GM23338 (cell line): ENCODE results near the gene FGFRL1. TPM values are rescaled to one million over a fixed set of nuclear protein-coding genes. Genes with fewer than 3 reads are reported as not detected.
A peak's percentile ranks its signal among the peaks of the same experiment; 100 is the strongest.

ENCODE experiments used
- ATAC-seq: fragments of 200-7000 bp; cut with Tn5 transposase; 3 replicates; pipeline ENCODE4 v1.9.1; 2020
- DNase-seq: peaks from one replicate; pipeline ENCODE4 v3.0.0-alpha.2; 2015; ENCODE audit warnings: low spot score
- H2AFZ ChIP-seq: fragments of 200-600 bp; sonication (generic); 2 replicates; pipeline ENCODE4 v1.8.0; 2016; ENCODE audit warnings: antibody characterized with exemption, mild to moderate bottlenecking, moderate library complexity
- H3F3A ChIP-seq: fragments of 200-600 bp; sonication (generic); replicated peaks from 2 replicates; pipeline ENCODE4 v1.8.0; 2017; ENCODE audit warnings: antibody characterized with exemption, mixed run types, low read depth
- H3K27ac ChIP-seq: fragments of 200-600 bp; sonication (generic); 2 replicates; pipeline ENCODE4 v1.6.1; 2016; ENCODE audit warnings: low read depth
- H3K27me3 ChIP-seq: fragments of 200-600 bp; sonication (generic); 2 replicates; pipeline ENCODE4 v1.8.0; 2016; ENCODE audit warnings: mild to moderate bottlenecking, mixed run types, moderate library complexity; ENCODE audit not compliant: insufficient read depth
- H3K36me3 ChIP-seq: fragments of 200-600 bp; sonication (generic); 2 replicates; pipeline ENCODE4 v1.8.0; 2016; ENCODE audit warnings: mild to moderate bottlenecking; ENCODE audit not compliant: insufficient read depth
- H3K4me1 ChIP-seq: fragments of 200-600 bp; sonication (generic); 2 replicates; pipeline ENCODE4 v1.8.0; 2016; ENCODE audit warnings: mild to moderate bottlenecking, moderate library complexity; ENCODE audit not compliant: insufficient read depth
- H3K4me2 ChIP-seq: fragments of 200-600 bp; sonication (generic); 2 replicates; pipeline ENCODE4 v1.7.1; 2017; ENCODE audit warnings: mixed run types
- H3K4me3 ChIP-seq: fragments of 200-600 bp; sonication (generic); 2 replicates; pipeline ENCODE4 v1.6.1; 2016; ENCODE audit warnings: mixed run types
- H3K79me2 ChIP-seq: fragments of 200-600 bp; sonication (generic); replicated peaks from 2 replicates; pipeline ENCODE4 v1.8.0; 2017; ENCODE audit warnings: mild to moderate bottlenecking; ENCODE audit not compliant: insufficient read depth
- H3K9me2 ChIP-seq: fragments of 200-600 bp; sonication (generic); 2 replicates; pipeline ENCODE4 v1.8.0; 2017; ENCODE audit not compliant: insufficient read depth
- H4K20me1 ChIP-seq: fragments of 200-600 bp; sonication (generic); replicated peaks from 2 replicates; pipeline ENCODE4 v1.8.0; 2017; ENCODE audit warnings: mild to moderate bottlenecking; ENCODE audit not compliant: insufficient read depth
- H3K27ac Mint-ChIP-seq: 2 replicates; pipeline ENCODE4 v1.8.0; 2020; ENCODE audit warnings: inconsistent platforms, mild to moderate bottlenecking, moderate library complexity, mixed read lengths
- H3K27me3 Mint-ChIP-seq: 3 replicates; pipeline ENCODE4 v1.8.0; 2022; ENCODE audit warnings: low read depth, mild to moderate bottlenecking, moderate library complexity, mixed read lengths, inconsistent platforms; ENCODE audit not compliant: insufficient read depth, poor library complexity
- H3K36me3 Mint-ChIP-seq: 3 replicates; pipeline ENCODE4 v1.8.0; 2021; ENCODE audit warnings: low read depth, mild to moderate bottlenecking, inconsistent platforms, moderate library complexity, mixed read lengths
- H3K4me1 Mint-ChIP-seq: 3 replicates; pipeline ENCODE4 v1.8.0; 2020; ENCODE audit warnings: mild to moderate bottlenecking, inconsistent platforms, mixed read lengths
- H3K4me3 Mint-ChIP-seq: 3 replicates; pipeline ENCODE4 v1.8.0; 2021; ENCODE audit warnings: moderate library complexity, mild to moderate bottlenecking, inconsistent platforms, mixed read lengths
- H3K9me3 Mint-ChIP-seq: 3 replicates; pipeline ENCODE4 v1.8.0; 2020; ENCODE audit warnings: moderate library complexity, mild to moderate bottlenecking, inconsistent platforms, mixed read lengths
- CREB1 ChIP-seq: fragments of 250-450 bp; sonication (Bioruptor Pico); IDR thresholded peaks from 2 replicates; pipeline ENCODE4 v1.5.0; 2020; ENCODE audit warnings: low read depth, mild to moderate bottlenecking, moderate library complexity
- CTCF ChIP-seq, 2 experiments: fragments of 200-600 bp in 1 of 2; sonication (generic) in 1 of 2; conservative IDR thresholded peaks; 2 replicates each; pipeline versions ENCODE4 v1.5.1 to v1.6.1; 2016 to 2017; ENCODE audit warnings: antibody characterized with exemption in 2 of 2, low read depth in 2 of 2, mild to moderate bottlenecking in 2 of 2, moderate library complexity in 1 of 2
- EZH2 ChIP-seq: fragments of 200-600 bp; sonication (generic); IDR thresholded peaks from one replicate; pipeline ENCODE4 v1.8.0; 2017; ENCODE audit warnings: antibody characterized with exemption, mild to moderate bottlenecking, low read depth; ENCODE audit not compliant: unreplicated experiment
- EZH2phosphoT487 ChIP-seq: fragments of 200-600 bp; sonication (generic); IDR thresholded peaks from one replicate; pipeline ENCODE4 v1.8.1; 2018; ENCODE audit warnings: antibody characterized with exemption; ENCODE audit not compliant: unreplicated experiment
- NANOG ChIP-seq: IDR thresholded peaks from 2 replicates; pipeline ENCODE4 v1.6.1; 2016; ENCODE audit warnings: antibody characterized with exemption, borderline replicate concordance
- POLR2AphosphoS5 ChIP-seq: IDR thresholded peaks from 2 replicates; pipeline ENCODE4 v1.6.1; 2016; ENCODE audit warnings: antibody characterized with exemption, low read depth
- REST ChIP-seq: IDR thresholded peaks from one replicate; pipeline ENCODE4 v1.6.1; 2018; ENCODE audit warnings: antibody characterized with exemption; ENCODE audit not compliant: unreplicated experiment
- STAT1 ChIP-seq: IDR thresholded peaks from one replicate; pipeline ENCODE4 v1.6.1; 2016; ENCODE audit warnings: antibody characterized with exemption; ENCODE audit not compliant: unreplicated experiment
- ZNF114 ChIP-seq: fragments of 250-450 bp; sonication (Bioruptor Pico); IDR thresholded peaks from 2 replicates; pipeline ENCODE4 v1.5.0; 2020; ENCODE audit warnings: mild to moderate bottlenecking, moderate library complexity
- ZNF331 ChIP-seq: fragments of 250-450 bp; sonication (Bioruptor Pico); IDR thresholded peaks from 2 replicates; pipeline ENCODE4 v1.5.0; 2020; ENCODE audit warnings: low read depth, mild to moderate bottlenecking, moderate library complexity
- polyA plus RNA-seq: library from polyadenylated mRNA; unstranded; fragments of >200 nt; fragmentation: Nextera tagmentation; extraction: Ambion mirVana; gene quantifications from 2 replicates; pipeline ENCODE4 v1.2.1, GENCODE V29; 2016
- total RNA-seq: library from RNA; depleted of rRNA; stranded (reverse); fragments of >200 nt; shearing (Covaris generic); gene quantifications from 2 replicates; pipeline ENCODE4 v1.2.3, GENCODE V29; 2014
- TF ChIP-seq, protein P1 (sequence below): IDR thresholded peaks from 2 replicates; pipeline ENCODE4 v1.6.1; 2016; ENCODE audit warnings: antibody characterized with exemption

The FGFRL1 gene
- total and polyA plus RNA-seq, 2 experiments from 2014 or later: 7.0 to 35.8 TPM

GRCh38 chr4:970854-971520 is 40.4 kb upstream of the FGFRL1 start:
- Histone ChIP-seq H3K4me3 (no peak overlapping the region), H3K79me2 (no peaks in the 10 kb centered on the region), H3K9me2 (no peaks in the 10 kb centered on the region), H3K27ac (no peak overlapping the region), H3F3A (peaks cover 4% of the 10 kb centered on the region; the same call in 1 of the 2 replicates), H2AFZ (no peak overlapping the region), H3K36me3 (no peaks in the 10 kb centered on the region), H4K20me1 (no peaks in the 10 kb centered on the region), H3K27me3 (peaks cover 20% of the 10 kb centered on the region; the same call in 1 of the 2 replicates), H3K4me1 (no peaks in the 10 kb centered on the region), H3K4me2 (no peak overlapping the region)
- no peak for DNase-seq
- H3K4me3 Mint-ChIP-seq: no peak overlapping the region; the same call in 2 of the 3 replicates
- H3K9me3 Mint-ChIP-seq: peaks cover 12% of the 10 kb centered on the region; the same call in 1 of the 3 replicates
- no peak for ATAC-seq
- H3K36me3 Mint-ChIP-seq: no peaks in the 10 kb centered on the region
- H3K27ac Mint-ChIP-seq: no peak overlapping the region
- peaks cover 25% of the 10 kb centered on the region for H3K27me3 Mint-ChIP-seq
- H3K4me1 Mint-ChIP-seq: no peaks in the 10 kb centered on the region
- no peak for TF ChIP-seq POLR2AphosphoS5
- TF ChIP-seq NANOG: no peak
- TF ChIP-seq EZH2phosphoT487: no peak
- no peak for TF ChIP-seq STAT1
- TF ChIP-seq CTCF (conservative IDR thresholded peaks at IDR 0.05; ENCODE audit: low read depth in 2 of 2): no peak
- no peak for TF ChIP-seq REST

DNA sequence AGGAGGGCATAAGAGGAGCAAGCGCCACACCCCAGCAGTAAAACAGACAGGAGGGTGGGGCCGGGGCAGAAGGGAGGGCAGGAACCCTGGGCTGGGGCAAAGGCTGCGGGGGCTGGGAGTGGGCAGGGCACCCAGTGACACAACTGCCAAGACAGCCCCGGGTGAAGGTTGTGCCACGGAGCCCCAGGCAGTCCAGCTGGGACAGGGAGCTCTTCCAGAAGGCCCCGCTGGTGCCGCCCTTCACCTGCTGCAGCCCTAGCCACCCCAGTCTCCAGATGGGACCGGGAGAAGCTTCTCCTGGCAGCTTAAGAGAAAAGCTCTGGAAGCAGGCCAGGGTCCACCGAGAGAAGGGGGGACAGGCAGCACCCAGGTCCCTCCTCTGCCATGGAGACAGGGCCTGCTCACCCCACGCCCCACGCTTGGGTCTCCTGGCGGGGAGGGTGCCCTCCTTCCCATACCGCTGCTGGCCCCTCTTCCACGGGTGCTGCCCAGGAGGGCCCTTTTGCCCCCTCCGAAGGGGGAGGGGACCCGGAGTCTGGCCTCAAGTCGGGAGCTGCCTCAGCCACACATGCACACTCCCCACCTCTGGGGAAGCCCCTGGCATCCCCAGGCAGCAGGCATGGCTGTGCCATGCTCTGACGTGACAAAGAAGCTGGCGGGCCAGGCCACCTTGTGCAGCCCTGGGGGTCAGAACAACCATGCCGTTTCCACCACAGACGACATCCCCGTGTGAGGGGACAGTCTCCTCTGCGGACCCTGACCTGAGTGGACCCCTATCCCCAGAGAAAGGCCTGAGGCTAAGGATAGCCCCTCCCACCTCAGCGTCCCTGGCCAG is 39.5 kb upstream of the FGFRL1 start:
- peak overlapping the region; percentile 87 for H3K4me3 ChIP-seq
- peaks cover 20% of the 10 kb centered on the region; the same call in 1 of the 2 replicates for H3K27me3 ChIP-seq
- no peaks in the 10 kb centered on the region for H3K36me3 ChIP-seq
- no peak overlapping the region for H3K27ac Mint-ChIP-seq
- peaks cover 24% of the 10 kb centered on the region for H3K27me3 Mint-ChIP-seq
- no peak overlapping the region for H3K27ac ChIP-seq
- H4K20me1 ChIP-seq: no peaks in the 10 kb centered on the region
- H3K9me2 ChIP-seq: no peaks in the 10 kb centered on the region
- H3K4me1 Mint-ChIP-seq: no peaks in the 10 kb centered on the region
- no peaks in the 10 kb centered on the region for H3K79me2 ChIP-seq
- H3K36me3 Mint-ChIP-seq: no peaks in the 10 kb centered on the region
- H3F3A ChIP-seq: peaks cover 4% of the 10 kb centered on the region; the same call in 1 of the 2 replicates
- no peak overlapping the region for H2AFZ ChIP-seq
- ATAC-seq (no peak), DNase-seq (no peak)
- H3K4me1 ChIP-seq: no peaks in the 10 kb centered on the region
- peaks cover 16% of the 10 kb centered on the region; the same call in 1 of the 3 replicates for H3K9me3 Mint-ChIP-seq
- H3K4me3 Mint-ChIP-seq: 0 out of 3 replicates have a peak overlapping the region, but pooled peaks have one; percentile 54
- peak overlapping the region; percentile 83 for H3K4me2 ChIP-seq
- TF ChIP-seq CREB1 (CRISPR knock-in tag): no peak
- no peak for TF ChIP-seq NANOG
- TF ChIP-seq EZH2: no peak
- no peak for TF ChIP-seq POLR2AphosphoS5
- no peak for TF ChIP-seq REST
- TF ChIP-seq EZH2phosphoT487: no peak
- no peak for TF ChIP-seq ZNF331 (CRISPR knock-in tag)
- TF ChIP-seq, protein P1, sequence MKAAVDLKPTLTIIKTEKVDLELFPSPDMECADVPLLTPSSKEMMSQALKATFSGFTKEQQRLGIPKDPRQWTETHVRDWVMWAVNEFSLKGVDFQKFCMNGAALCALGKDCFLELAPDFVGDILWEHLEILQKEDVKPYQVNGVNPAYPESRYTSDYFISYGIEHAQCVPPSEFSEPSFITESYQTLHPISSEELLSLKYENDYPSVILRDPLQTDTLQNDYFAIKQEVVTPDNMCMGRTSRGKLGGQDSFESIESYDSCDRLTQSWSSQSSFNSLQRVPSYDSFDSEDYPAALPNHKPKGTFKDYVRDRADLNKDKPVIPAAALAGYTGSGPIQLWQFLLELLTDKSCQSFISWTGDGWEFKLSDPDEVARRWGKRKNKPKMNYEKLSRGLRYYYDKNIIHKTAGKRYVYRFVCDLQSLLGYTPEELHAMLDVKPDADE: no peak
- no peak for TF ChIP-seq STAT1
- TF ChIP-seq ZNF114 (CRISPR knock-in tag): no peak
